ENCODE results near the gene ATG7.

GRCh38 chr3:11436775-11437174, 164.6 kb downstream of the ATG7 start:
- no peak for TF ChIP-seq POLR2AphosphoS5 (IDR thresholded peaks at IDR 0.05; ENCODE audit: borderline replicate concordance, low read depth, low read length)
- no peak for TF ChIP-seq EZH2 (IDR thresholded peaks at IDR 0.05)

Measured in SK-N-MC (cell line).